ENCODE results near the gene MAP10.

DNA sequence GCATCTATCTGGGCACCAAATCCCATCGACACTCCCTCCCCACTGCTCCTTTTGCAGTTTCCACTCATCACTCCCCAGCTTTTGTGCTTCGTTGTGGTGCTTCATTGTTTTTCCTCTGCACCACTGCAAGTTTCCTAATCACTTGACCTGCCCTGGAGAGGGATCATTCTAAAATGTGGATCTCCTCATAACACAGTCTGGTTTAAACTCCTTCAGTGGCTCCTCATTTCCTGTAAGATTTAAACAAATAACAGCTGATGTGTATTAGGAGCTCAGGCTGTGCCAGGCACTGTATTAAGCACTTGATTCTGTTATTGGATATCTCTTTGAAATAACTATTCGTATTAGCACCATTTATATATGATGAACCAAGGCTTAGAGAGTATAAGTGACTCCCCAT, 51.3 kb downstream of the MAP10 start:
- TF ChIP-seq, protein P1, sequence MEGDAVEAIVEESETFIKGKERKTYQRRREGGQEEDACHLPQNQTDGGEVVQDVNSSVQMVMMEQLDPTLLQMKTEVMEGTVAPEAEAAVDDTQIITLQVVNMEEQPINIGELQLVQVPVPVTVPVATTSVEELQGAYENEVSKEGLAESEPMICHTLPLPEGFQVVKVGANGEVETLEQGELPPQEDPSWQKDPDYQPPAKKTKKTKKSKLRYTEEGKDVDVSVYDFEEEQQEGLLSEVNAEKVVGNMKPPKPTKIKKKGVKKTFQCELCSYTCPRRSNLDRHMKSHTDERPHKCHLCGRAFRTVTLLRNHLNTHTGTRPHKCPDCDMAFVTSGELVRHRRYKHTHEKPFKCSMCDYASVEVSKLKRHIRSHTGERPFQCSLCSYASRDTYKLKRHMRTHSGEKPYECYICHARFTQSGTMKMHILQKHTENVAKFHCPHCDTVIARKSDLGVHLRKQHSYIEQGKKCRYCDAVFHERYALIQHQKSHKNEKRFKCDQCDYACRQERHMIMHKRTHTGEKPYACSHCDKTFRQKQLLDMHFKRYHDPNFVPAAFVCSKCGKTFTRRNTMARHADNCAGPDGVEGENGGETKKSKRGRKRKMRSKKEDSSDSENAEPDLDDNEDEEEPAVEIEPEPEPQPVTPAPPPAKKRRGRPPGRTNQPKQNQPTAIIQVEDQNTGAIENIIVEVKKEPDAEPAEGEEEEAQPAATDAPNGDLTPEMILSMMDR (tag by site-specific recombination; IDR thresholded peaks at IDR 0.05), result no peak
- TF ChIP-seq ZNF138 (tag by site-specific recombination; IDR thresholded peaks at IDR 0.05; ENCODE audit: borderline replicate concordance), result no peak
- TF ChIP-seq OSR2 (tag by site-specific recombination; IDR thresholded peaks at IDR 0.05), result no peak
- no peak for TF ChIP-seq ZNF660 (tag by site-specific recombination; IDR thresholded peaks at IDR 0.05)
- TF ChIP-seq, protein P2, sequence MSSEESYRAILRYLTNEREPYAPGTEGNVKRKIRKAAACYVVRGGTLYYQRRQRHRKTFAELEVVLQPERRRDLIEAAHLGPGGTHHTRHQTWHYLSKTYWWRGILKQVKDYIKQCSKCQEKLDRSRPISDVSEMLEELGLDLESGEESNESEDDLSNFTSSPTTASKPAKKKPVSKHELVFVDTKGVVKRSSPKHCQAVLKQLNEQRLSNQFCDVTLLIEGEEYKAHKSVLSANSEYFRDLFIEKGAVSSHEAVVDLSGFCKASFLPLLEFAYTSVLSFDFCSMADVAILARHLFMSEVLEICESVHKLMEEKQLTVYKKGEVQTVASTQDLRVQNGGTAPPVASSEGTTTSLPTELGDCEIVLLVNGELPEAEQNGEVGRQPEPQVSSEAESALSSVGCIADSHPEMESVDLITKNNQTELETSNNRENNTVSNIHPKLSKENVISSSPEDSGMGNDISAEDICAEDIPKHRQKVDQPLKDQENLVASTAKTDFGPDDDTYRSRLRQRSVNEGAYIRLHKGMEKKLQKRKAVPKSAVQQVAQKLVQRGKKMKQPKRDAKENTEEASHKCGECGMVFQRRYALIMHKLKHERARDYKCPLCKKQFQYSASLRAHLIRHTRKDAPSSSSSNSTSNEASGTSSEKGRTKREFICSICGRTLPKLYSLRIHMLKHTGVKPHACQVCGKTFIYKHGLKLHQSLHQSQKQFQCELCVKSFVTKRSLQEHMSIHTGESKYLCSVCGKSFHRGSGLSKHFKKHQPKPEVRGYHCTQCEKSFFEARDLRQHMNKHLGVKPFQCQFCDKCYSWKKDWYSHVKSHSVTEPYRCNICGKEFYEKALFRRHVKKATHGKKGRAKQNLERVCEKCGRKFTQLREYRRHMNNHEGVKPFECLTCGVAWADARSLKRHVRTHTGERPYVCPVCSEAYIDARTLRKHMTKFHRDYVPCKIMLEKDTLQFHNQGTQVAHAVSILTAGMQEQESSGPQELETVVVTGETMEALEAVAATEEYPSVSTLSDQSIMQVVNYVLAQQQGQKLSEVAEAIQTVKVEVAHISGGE (tag by site-specific recombination; conservative IDR thresholded peaks at IDR 0.05; ENCODE audit: low read depth), result no peak
- TF ChIP-seq ZEB2 (tag by site-specific recombination; IDR thresholded peaks at IDR 0.05), result no peak
- TF ChIP-seq, protein P3, sequence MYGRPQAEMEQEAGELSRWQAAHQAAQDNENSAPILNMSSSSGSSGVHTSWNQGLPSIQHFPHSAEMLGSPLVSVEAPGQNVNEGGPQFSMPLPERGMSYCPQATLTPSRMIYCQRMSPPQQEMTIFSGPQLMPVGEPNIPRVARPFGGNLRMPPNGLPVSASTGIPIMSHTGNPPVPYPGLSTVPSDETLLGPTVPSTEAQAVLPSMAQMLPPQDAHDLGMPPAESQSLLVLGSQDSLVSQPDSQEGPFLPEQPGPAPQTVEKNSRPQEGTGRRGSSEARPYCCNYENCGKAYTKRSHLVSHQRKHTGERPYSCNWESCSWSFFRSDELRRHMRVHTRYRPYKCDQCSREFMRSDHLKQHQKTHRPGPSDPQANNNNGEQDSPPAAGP (tag by site-specific recombination; IDR thresholded peaks at IDR 0.05), result no peak
- no peak for TF ChIP-seq ZBTB1 (tag by site-specific recombination; IDR thresholded peaks at IDR 0.05)
- no peak for TF ChIP-seq ZBTB20 (tag by site-specific recombination; IDR thresholded peaks at IDR 0.05)
- TF ChIP-seq, protein P4, sequence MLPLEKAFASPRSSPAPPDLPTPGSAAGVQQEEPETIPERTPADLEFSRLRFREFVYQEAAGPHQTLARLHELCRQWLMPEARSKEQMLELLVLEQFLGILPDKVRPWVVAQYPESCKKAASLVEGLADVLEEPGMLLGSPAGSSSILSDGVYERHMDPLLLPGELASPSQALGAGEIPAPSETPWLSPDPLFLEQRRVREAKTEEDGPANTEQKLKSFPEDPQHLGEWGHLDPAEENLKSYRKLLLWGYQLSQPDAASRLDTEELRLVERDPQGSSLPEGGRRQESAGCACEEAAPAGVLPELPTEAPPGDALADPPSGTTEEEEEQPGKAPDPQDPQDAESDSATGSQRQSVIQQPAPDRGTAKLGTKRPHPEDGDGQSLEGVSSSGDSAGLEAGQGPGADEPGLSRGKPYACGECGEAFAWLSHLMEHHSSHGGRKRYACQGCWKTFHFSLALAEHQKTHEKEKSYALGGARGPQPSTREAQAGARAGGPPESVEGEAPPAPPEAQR (tag by site-specific recombination; IDR thresholded peaks at IDR 0.05), result no peak
- TF ChIP-seq ZNF514 (tag by site-specific recombination; IDR thresholded peaks at IDR 0.05), result no peak
- TF ChIP-seq, protein P5, sequence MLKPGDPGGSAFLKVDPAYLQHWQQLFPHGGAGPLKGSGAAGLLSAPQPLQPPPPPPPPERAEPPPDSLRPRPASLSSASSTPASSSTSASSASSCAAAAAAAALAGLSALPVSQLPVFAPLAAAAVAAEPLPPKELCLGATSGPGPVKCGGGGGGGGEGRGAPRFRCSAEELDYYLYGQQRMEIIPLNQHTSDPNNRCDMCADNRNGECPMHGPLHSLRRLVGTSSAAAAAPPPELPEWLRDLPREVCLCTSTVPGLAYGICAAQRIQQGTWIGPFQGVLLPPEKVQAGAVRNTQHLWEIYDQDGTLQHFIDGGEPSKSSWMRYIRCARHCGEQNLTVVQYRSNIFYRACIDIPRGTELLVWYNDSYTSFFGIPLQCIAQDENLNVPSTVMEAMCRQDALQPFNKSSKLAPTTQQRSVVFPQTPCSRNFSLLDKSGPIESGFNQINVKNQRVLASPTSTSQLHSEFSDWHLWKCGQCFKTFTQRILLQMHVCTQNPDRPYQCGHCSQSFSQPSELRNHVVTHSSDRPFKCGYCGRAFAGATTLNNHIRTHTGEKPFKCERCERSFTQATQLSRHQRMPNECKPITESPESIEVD (tag by site-specific recombination; IDR thresholded peaks at IDR 0.05), result no peak
- TF ChIP-seq, protein P6, sequence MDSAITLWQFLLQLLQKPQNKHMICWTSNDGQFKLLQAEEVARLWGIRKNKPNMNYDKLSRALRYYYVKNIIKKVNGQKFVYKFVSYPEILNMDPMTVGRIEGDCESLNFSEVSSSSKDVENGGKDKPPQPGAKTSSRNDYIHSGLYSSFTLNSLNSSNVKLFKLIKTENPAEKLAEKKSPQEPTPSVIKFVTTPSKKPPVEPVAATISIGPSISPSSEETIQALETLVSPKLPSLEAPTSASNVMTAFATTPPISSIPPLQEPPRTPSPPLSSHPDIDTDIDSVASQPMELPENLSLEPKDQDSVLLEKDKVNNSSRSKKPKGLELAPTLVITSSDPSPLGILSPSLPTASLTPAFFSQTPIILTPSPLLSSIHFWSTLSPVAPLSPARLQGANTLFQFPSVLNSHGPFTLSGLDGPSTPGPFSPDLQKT (IDR thresholded peaks at IDR 0.05; ENCODE audit: borderline replicate concordance, low read depth, low read length), result no peak
